HG03342 (cell line): ENCODE measurements around the gene HTR3A.
"Not testable (repeated sequence)": the region's sequence is repeated elsewhere in the genome, so short reads cannot be mapped to it uniquely, and the experiment has no call there.

Experiments used
- ATAC-seq: cut with Tn5 transposase; IDR thresholded peaks from one replicate; pipeline ENCODE4 v1.9.1; 2021; ENCODE audit warnings: mild to moderate bottlenecking, moderate library complexity; ENCODE audit not compliant: unreplicated experiment

HTR3A gene

GRCh38 chr11:113974741-113975470, at the start of gene HTR3A:
HTR3A (plus strand) TSS chr11:113975108; CDS start chr11:113975326, 218 bp downstream.
- no peak for ATAC-seq

GRCh38 chr11:113926273-113927197, 48.4 kb upstream of the HTR3A start:
- no peak for ATAC-seq

- no peak for ATAC-seq
Observed at GRCh38 chr11:113928311-113928710, 46.6 kb upstream of the HTR3A start.

GRCh38 chr11:113932788-113933187, 42.1 kb upstream of the HTR3A start:
- no peak for ATAC-seq

GRCh38 chr11:113934193-113934592, 40.7 kb upstream of the HTR3A start:
- ATAC-seq = not testable (repeated sequence)

- no peak for ATAC-seq
Observed at GRCh38 chr11:113934761-113935160, 40.1 kb upstream of the HTR3A start.

GRCh38 chr11:113935858-113936257, 39.0 kb upstream of the HTR3A start:
- ATAC-seq = no peak

GRCh38 chr11:113937918-113938317, 37.0 kb upstream of the HTR3A start:
- no peak for ATAC-seq

GRCh38 chr11:113942256-113942655, 32.7 kb upstream of the HTR3A start:
- no peak for ATAC-seq

GRCh38 chr11:113946162-113946561, 28.7 kb upstream of the HTR3A start:
- not testable (repeated sequence) for ATAC-seq

- no peak for ATAC-seq
Observed at GRCh38 chr11:113947994-113948393, 26.9 kb upstream of the HTR3A start.

- no peak for ATAC-seq
Observed at GRCh38 chr11:113949891-113950290, 25.0 kb upstream of the HTR3A start.

GRCh38 chr11:113951537-113951936, 23.4 kb upstream of the HTR3A start:
- ATAC-seq = no peak

- ATAC-seq = no peak
Observed at GRCh38 chr11:113952070-113952469, 22.8 kb upstream of the HTR3A start.

GRCh38 chr11:113952588-113952987, 22.3 kb upstream of the HTR3A start:
- ATAC-seq = no peak

- ATAC-seq = no peak
Observed at GRCh38 chr11:113954235-113954634, 20.7 kb upstream of the HTR3A start.

- no peak for ATAC-seq
Observed at GRCh38 chr11:113956986-113957385, 17.9 kb upstream of the HTR3A start.

- no peak for ATAC-seq
Observed at GRCh38 chr11:113960702-113961330, 14.1 kb upstream of the HTR3A start.

GRCh38 chr11:113967361-113967760, 7.5 kb upstream of the HTR3A start:
- ATAC-seq = no peak

- ATAC-seq = no peak
Observed at GRCh38 chr11:113971506-113972195, 3.3 kb upstream of the HTR3A start.

GRCh38 chr11:113977071-113977490, 2.2 kb downstream of the HTR3A start:
- ATAC-seq = no peak
